B cell (primary cell): ENCODE results near the gene VPS54. TPM values are rescaled to one million over a fixed set of nuclear protein-coding genes. Genes with fewer than 3 reads are reported as not detected.

ENCODE experiments used
- ATAC-seq: fragments of 200-7000 bp; cut with Tn5 transposase; one replicate; pipeline ENCODE4 v1.10.0; 2021; ENCODE audit warnings: low read depth, mild to moderate bottlenecking, moderate number of reproducible peaks, moderate library complexity
- CTCF ChIA-PET: fragments of 350-600 bp; sonication (Branson Sonifier 250); formaldehyde crosslinking; loops from one replicate; lab custom pipeline; 2021; ENCODE audit warnings: antibody characterized with exemption, inconsistent platforms; lab: Charles Lee
- POLR2A ChIA-PET: fragments of 350-600 bp; sonication (Branson Sonifier 250); formaldehyde crosslinking; loops from one replicate; lab custom pipeline; 2021; ENCODE audit warnings: antibody characterized with exemption; lab: Charles Lee
- DNase-seq: peaks from one replicate; pipeline ENCODE4 v3.0.0; 2013
- H2AFZ ChIP-seq: 2 replicates; pipeline ENCODE4 v1.6.1; 2012; ENCODE audit warnings: mild to moderate bottlenecking, low read depth, low read length; ENCODE audit not compliant: insufficient read depth, poor library complexity, severe bottlenecking
- H3K27ac ChIP-seq, 2 donors: 1 replicate in 1 of 2; 2 replicates in 1 of 2; pipeline ENCODE4 v1.5.1; 2012 to 2013; ENCODE audit warnings: low read length in 2 of 2, mild to moderate bottlenecking in 2 of 2, moderate library complexity in 1 of 2
- H3K27me3 ChIP-seq, 4 experiments: fragments of 200-600 bp in 1 of 4; sonication (generic) in 1 of 4; replicated peaks in 1 of 4; 1 replicate in 2 of 4; 2 replicates in 2 of 4; pipeline versions ENCODE4 v1.6.1 to v1.7.0; 2013 to 2016; ENCODE audit warnings: low read length in 3 of 4, mild to moderate bottlenecking in 2 of 4, mixed read lengths in 1 of 4, moderate library complexity in 1 of 4; ENCODE audit not compliant: insufficient read depth in 4 of 4, control insufficient read depth in 3 of 4; ENCODE audit errors: control extremely low read depth in 1 of 4
- H3K36me3 ChIP-seq, 2 experiments: replicated peaks in 1 of 2; 1 replicate in 1 of 2; 2 replicates in 1 of 2; pipeline versions ENCODE4 v1.6.1 to v1.7.1; 2013; ENCODE audit warnings: low read length in 1 of 2; ENCODE audit not compliant: insufficient read depth in 2 of 2, control insufficient read depth in 1 of 2; ENCODE audit errors: control extremely low read depth in 1 of 2, extremely low read depth in 1 of 2
- H3K4me1 ChIP-seq, 2 donors: fragments of 200-600 bp in 1 of 2; sonication (generic) in 1 of 2; 1 replicate in 1 of 2; 2 replicates in 1 of 2; pipeline versions ENCODE4 v1.5.1 to v1.6.1; 2013 to 2017; ENCODE audit warnings: low read length in 2 of 2; ENCODE audit not compliant: control insufficient read depth in 2 of 2, insufficient read depth in 2 of 2
- H3K4me2 ChIP-seq: replicated peaks from 2 replicates; pipeline ENCODE3; 2012; ENCODE audit warnings: mild to moderate bottlenecking, low read depth, low read length; ENCODE audit not compliant: poor library complexity, severe bottlenecking
- H3K4me3 ChIP-seq, 5 experiments: fragments of 200-600 bp in 1 of 5; sonication (generic) in 1 of 5; 1 replicate in 3 of 5; 2 replicates in 2 of 5; pipeline versions ENCODE4 v1.5.1 to v1.7.0; 2011 to 2016; ENCODE audit warnings: low read length in 4 of 5, mild to moderate bottlenecking in 4 of 5, low read depth in 2 of 5, control low read depth in 1 of 5, moderate library complexity in 1 of 5; ENCODE audit not compliant: insufficient read depth in 1 of 5; ENCODE audit errors: control extremely low read depth in 1 of 5, extremely low read depth in 1 of 5
- H3K79me2 ChIP-seq: fragments of 200-600 bp; sonication (generic); one replicate; pipeline ENCODE4 v1.6.0; 2016; ENCODE audit warnings: low read length; ENCODE audit not compliant: control insufficient read depth, insufficient read depth
- H3K9ac ChIP-seq: fragments of 200-600 bp; sonication (generic); 2 replicates; pipeline ENCODE4 v1.6.1; 2017; ENCODE audit warnings: mild to moderate bottlenecking, low read length, moderate library complexity
- H3K9me3 ChIP-seq, 3 donors: one replicate each; pipeline versions ENCODE4 v1.6.1 to v1.7.1; 2013; ENCODE audit warnings: low read length in 2 of 3; ENCODE audit not compliant: control insufficient read depth in 2 of 3, insufficient read depth in 1 of 3; ENCODE audit errors: control extremely low read depth in 1 of 3
- H4K20me1 ChIP-seq: 2 replicates; pipeline ENCODE4 v1.6.0; 2012; ENCODE audit warnings: mild to moderate bottlenecking, low read length; ENCODE audit not compliant: insufficient read depth, control insufficient read depth, poor library complexity, severe bottlenecking
- H3K27ac Mint-ChIP-seq: one replicate; pipeline ENCODE4 v1.8.0; 2021; ENCODE audit warnings: mixed read lengths
- H3K27me3 Mint-ChIP-seq: one replicate; pipeline ENCODE4 v1.8.0; 2021; ENCODE audit warnings: mixed read lengths
- H3K4me1 Mint-ChIP-seq: one replicate; pipeline ENCODE4 v1.8.0; 2021; ENCODE audit warnings: mixed read lengths
- H3K4me3 Mint-ChIP-seq: one replicate; pipeline ENCODE4 v1.8.0; 2021; ENCODE audit warnings: mixed read lengths
- H3K9me3 Mint-ChIP-seq: one replicate; pipeline ENCODE4 v1.8.0; 2022; ENCODE audit warnings: mixed read lengths; ENCODE audit not compliant: insufficient read depth
- CTCF ChIP-seq: fragments of 200-600 bp; IDR thresholded peaks from one replicate; pipeline ENCODE4 v1.8.0; 2022; ENCODE audit warnings: antibody characterized with exemption, mild to moderate bottlenecking
- EZH2 ChIP-seq: IDR thresholded peaks from 2 replicates; pipeline ENCODE4 v1.6.1; 2012; ENCODE audit warnings: borderline replicate concordance, low read depth, mild to moderate bottlenecking, moderate library complexity, low read length; ENCODE audit not compliant: insufficient read depth, poor library complexity, severe bottlenecking
- WGBS: methylation state at CpG from one replicate; pipeline ENCODE4 v1.1.5; 2013; ENCODE audit warnings: missing lambda C conversion rate; ENCODE audit not compliant: insufficient coverage; 5-methylcytosine and 5-hydroxymethylcytosine counted together
- intact Hi-C: fragments of 100-400 bp; cut with micrococcal nuclease; formaldehyde crosslinking; loops from one replicate; pipeline ENCODE4 v1.10.0; 2022
- polyA plus RNA-seq: library from polyadenylated mRNA; depleted of rRNA; stranded (reverse); fragments of >200 nt; gene quantifications from 2 replicates; pipeline ENCODE4 v1.2.3, GENCODE V29; 2012
- total RNA-seq, 2 donors: library from RNA; stranded (reverse); fragments of 120-200 nt in 1 of 2; gene quantifications; 1 replicate in 1 of 2; 2 replicates in 1 of 2; pipeline versions ENCODE4 v1.2.3 to v1.2.4, GENCODE V29; 2013 to 2022

Gene VPS54
- total and polyA plus RNA-seq, 2 donors (not counting 1 experiment from before 2014, with no cell fraction given) = 6.2 to 13.2 TPM

- WGBS = 100% methylated on average over 2 of the region's 4 CpGs
Observed at GRCh38 chr2:63982335-63982734, 36.9 kb downstream of the VPS54 start.

GRCh38 chr2:63981702-63982103 lies 37.5 kb downstream of the VPS54 start:
- no peaks in the 10 kb centered on the region for H3K27me3 Mint-ChIP-seq
- Histone ChIP-seq H3K4me2 (no peak overlapping the region), H4K20me1 (no peaks in the 10 kb centered on the region), H3K36me3 (peaks cover 6 to 14% of the 10 kb centered on the region in 2 experiments), H2AFZ (no peak overlapping the region), H3K9ac (no peak overlapping the region), H3K9me3 (no peaks in the 10 kb centered on the region), H3K27me3 (no peaks in the 10 kb centered on the region), H3K4me3 (no peak overlapping the region), H3K27ac (no peak overlapping the region), H3K4me1 (no peaks in the 10 kb centered on the region), H3K79me2 (no peaks in the 10 kb centered on the region)
- no peak for DNase-seq
- TF ChIP-seq EZH2 (no peak), CTCF (no peak)
- no peaks in the 10 kb centered on the region for H3K9me3 Mint-ChIP-seq
- intact Hi-C loops = no loop called here
- no peak for ATAC-seq
- no CpG with 5 or more reads among the region's 3 CpGs for WGBS
- ChIA-PET CTCF (no interaction called here), POLR2A (no interaction called here)
- H3K4me3 Mint-ChIP-seq = no peak overlapping the region
- H3K4me1 Mint-ChIP-seq = peaks cover 4% of the 10 kb centered on the region
- no peak overlapping the region for H3K27ac Mint-ChIP-seq

More at GRCh38 chr2:63982335-63982734, 36.9 kb downstream of the VPS54 start:
- Histone ChIP-seq H2AFZ (no peak overlapping the region), H3K4me1 (no peaks in the 10 kb centered on the region), H3K27me3 (no peaks in the 10 kb centered on the region), H3K27ac (no peak overlapping the region), H3K4me3 (no peak overlapping the region), H3K9me3 (no peaks in the 10 kb centered on the region), H3K36me3 (peaks cover 6 to 14% of the 10 kb centered on the region in 2 experiments), H4K20me1 (no peaks in the 10 kb centered on the region), H3K4me2 (no peak overlapping the region), H3K9ac (no peak overlapping the region), H3K79me2 (no peaks in the 10 kb centered on the region)
- ATAC-seq (no peak), DNase-seq (no peak)
- no peak overlapping the region for H3K4me3 Mint-ChIP-seq
- CTCF ChIA-PET = no interaction called here
- H3K27me3 Mint-ChIP-seq = no peaks in the 10 kb centered on the region
- no peaks in the 10 kb centered on the region for H3K9me3 Mint-ChIP-seq
- POLR2A ChIA-PET = no interaction called here
- H3K4me1 Mint-ChIP-seq = peaks cover 7% of the 10 kb centered on the region
- TF ChIP-seq EZH2 (no peak), CTCF (no peak)
- intact Hi-C loops = no loop called here
- H3K27ac Mint-ChIP-seq = no peak overlapping the region
